Panc1 (cell line): ENCODE results near the gene CHST6.

Experiments
- CTCF ChIP-seq: fragments of 450-650 bp; IDR thresholded peaks from 2 replicates; pipeline ENCODE4 v1.5.1; 2017; ENCODE audit warnings: mild to moderate bottlenecking
- POLR2AphosphoS5 ChIP-seq: IDR thresholded peaks from 2 replicates; pipeline ENCODE4 v1.6.1; 2012; ENCODE audit warnings: mild to moderate bottlenecking, low read depth, low read length, moderate library complexity
- SIN3A ChIP-seq: IDR thresholded peaks from 2 replicates; pipeline ENCODE4 v1.6.1; 2012; ENCODE audit warnings: low read depth, mild to moderate bottlenecking, low read length, moderate library complexity, borderline replicate concordance; ENCODE audit not compliant: insufficient read depth

DNA sequence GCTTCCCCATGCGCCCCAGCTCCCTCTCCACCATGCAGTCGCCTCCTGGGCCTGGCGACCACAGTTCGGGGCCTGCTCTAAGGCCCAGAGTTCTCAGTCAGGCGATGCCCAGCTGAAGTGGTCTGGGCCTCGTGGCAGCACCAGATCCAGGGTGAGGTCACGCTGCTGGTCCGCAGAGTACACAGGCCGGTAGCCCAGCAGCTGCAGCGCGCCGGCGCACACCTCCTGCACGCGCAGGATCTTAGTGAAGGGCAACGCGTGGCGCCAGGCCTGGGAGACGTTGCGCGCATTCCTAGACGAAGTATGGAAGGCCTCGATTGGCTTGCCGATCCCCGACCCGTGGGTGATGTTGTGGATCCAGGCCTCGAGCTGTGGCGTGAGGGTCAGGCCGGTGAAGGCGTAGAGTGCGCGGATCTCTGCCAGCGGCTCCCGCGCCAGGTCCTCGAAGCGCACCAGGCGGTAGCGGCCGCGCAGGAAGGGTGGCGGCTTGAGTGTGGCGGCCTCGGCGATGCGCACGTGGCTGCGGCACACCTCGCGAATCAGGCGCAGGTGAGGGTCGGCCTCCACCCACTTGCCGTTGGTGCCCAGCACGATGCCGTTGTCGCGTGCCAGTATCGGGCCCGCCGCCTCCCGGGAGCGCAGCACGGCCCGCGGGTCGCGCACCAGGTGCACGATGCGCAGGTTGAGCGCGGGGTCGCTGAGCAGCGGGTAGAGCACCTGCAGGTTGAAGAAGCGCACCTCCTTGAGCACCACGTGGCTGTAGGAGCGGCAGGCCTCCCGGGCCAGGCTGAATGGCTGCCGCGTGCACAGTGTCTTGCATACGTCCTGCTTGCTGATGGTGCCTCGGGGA lies 34.0 kb upstream of the CHST6 start:
- TF ChIP-seq SIN3A (no peak), CTCF (no peak), POLR2AphosphoS5 (no peak)
